GM21528 (cell line): ENCODE data around the gene PTTG1IP.

ENCODE experiments used
- ATAC-seq: cut with Tn5 transposase; IDR thresholded peaks from one replicate; pipeline ENCODE4 v1.9.1; 2021; ENCODE audit warnings: mild to moderate bottlenecking, moderate library complexity; ENCODE audit not compliant: unreplicated experiment, low FRiP score

The PTTG1IP gene

GRCh38 chr21:44849616-44850130 is 23.8 kb downstream of the PTTG1IP start:
- no peak for ATAC-seq

DNA sequence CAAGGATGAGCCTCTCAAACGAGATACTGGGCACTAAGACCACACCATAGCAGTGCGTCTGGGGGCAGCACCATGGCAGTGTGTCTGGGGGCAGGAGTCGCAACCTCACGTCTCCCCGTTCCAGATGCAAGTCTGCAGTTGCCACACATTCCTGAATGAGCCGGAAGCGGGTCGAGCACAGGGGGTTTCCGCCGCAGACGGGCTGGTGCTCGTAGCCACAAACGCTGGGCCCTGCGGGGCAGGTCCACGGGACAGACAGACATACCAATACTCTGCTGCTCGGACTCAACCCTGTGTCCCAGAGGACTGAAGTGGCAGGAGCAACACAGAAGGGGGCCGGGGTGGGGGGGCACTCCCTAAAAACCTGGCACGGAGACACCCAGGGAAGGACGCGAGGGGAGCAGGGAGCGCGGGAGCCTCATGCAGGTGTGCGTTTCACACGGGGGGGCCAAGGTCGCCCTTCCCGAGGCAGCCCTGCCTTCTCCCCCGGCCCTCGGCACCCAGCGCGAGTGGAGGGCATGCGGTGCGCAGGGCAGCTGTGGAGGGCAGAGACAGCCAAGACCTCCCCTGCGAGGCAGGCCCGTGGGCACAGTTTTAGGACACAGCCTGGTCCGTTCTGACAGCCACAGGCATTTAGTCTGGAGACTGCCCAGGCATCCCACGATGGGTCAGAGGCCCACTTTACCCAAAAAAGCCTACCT is 24.5 kb downstream of the PTTG1IP start:
- no peak for ATAC-seq

DNA sequence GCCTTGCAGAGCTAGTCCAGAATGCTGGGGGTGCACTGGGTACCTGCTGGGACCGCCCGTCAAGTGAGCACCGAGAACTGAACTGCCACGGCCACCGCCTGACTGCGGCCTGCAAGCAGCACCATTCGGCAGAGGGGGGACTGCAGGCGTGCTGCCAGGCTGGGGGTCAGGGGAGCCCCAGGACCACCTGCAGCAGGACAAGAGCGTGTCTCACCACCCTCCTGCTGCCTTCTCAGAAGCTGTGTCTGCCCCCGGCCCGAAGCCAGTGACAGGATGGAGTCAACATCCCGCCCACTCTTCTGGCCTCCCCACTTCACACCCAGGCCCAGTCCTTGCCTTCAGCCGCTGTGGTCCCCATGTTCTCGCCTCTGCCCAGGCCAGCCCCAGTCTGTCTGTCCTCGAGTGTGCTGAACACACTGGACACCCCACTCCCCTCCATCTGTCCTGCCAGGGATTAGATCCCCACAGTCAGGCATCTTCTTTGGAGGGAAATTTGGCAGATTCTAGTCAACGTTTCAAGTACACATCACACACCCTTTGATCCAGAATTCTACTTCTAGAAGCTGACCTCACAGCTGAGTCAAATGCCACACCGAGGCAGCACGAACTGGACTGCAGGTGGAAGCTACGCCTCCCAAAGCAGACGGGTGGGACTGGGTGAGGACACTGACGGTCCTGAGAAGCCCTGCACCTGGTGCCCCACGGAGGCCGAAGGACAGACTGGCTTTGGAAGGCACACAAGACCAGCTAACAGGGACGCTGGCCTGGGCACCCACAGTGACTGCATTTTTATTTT is 26.0 kb downstream of the PTTG1IP start:
- no peak for ATAC-seq

DNA sequence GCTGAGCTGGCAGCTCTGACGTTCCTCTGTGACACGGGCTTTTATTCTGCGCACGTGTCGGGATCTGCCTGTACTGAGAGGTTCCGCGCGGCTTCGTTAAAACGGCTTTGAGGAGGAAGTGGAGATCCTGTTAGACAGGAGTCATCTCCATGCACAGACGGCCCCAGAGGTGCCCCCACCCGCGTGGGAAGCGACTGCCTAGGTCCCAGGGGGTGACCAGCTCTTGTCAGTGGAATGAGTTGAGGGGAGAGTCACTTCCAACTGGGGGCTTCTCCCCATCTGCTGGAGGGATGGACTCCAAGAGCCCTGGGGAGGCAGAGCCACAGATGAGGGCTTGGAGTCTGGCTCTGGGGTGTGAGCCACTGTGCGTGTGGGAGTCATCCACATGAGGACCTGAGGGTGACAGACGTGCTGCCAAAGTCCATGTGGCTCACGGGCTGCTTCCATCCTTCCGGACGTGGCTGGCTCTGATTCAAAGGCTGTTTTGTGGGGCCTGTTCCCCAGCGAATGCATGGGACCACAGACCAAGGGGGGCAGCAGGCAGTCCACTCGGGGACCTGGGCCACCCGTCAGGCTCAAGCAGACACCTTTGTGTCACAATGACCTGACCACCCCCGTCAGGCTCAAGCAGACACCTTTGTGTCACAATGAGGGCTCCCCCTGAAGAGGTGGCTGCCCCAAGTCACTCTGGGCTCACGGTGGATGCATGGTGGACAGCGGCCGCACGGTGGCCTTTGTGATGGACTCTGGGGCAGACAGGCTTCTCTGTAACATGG is 26.8 kb downstream of the PTTG1IP start:
- no peak for ATAC-seq

DNA sequence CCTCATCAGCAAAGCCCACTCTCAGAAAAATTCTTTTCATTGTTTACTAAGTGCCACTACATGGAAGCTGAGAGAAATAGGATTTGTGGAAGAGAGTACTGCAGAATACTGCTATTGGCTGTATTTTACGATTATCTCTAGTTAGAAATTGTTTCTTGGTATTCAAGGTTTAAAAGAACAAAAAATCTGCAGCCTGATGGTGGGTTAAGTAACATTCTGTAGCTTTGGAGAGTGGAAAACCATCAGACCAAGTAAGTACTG is 27.3 kb downstream of the PTTG1IP start:
- ATAC-seq: no peak

DNA sequence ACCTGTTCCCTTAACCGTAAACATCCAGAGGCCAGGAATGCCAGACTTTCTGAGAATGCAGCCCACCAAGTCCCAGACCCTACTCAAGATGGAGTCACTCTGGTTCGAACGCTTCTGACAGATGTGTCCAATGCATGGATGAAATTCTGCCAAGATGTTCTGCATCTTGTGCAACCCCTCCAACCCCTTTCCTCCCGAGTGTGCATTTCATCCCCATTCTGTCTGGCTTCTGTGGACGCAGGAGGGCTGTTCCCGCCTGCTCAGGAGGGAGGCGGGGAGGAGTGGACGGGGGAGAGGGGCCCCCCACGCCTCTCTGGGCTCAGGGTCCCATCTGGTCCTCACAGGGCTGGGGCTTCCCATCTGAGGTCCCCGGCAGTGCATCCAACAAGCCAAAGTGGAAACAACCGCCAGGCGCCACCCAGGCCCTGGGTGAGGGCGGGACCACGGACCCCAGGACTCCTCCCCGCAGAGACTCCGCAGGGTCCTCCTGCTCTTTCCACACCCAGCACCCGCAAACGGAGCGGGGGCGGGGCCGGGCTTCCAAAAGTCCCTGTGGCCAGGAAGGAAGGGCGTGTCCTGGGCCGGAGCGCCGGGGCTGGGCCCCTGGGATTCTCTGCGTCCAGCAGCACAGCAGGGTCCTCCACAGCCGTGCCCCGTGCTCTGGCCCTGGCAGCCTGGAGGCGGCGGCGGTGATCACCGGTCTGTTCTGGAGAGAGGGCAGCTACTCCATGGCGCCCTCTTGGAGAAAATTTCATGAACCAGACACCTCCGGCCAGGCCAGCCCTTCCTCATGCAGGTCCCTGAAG is 27.9 kb downstream of the PTTG1IP start:
- no peak for ATAC-seq

GRCh38 chr21:44844256-44844655 is 29.2 kb downstream of the PTTG1IP start:
- ATAC-seq: no peak

DNA sequence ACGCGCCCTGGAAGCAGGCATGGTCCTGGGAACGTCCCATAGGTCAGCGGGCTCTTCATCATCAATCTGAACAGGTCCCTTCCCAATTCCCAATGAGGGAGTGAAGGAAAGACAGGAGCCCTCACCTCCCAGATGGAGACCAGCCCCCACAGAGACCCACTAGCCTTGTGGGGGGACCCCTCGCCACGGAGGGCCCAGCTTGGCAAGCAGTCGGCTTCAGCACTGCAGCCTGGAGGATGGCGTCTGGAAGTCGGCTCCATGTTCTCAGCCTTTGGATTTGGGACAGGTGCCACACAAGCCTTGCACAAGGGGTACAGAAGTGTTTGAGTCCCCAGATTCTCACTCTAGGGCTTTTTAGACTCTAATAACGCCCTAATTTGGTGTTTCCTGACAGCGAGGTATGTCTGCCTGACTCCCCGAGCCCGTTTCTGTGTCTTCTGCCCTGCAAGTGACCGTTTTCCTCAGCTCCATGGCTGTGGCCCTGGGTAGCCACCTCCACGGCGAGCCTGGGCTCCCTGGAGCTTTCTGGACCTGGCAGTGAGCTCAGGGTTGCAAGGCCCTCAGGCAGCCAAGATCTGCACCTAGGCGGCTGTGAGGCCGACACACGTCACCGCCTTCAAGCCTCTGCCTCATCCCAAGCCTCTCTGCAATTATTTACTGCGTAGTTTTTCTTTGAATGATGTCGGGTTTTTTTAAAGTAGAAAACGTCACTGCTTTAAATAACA is 30.6 kb downstream of the PTTG1IP start:
- no peak for ATAC-seq

DNA sequence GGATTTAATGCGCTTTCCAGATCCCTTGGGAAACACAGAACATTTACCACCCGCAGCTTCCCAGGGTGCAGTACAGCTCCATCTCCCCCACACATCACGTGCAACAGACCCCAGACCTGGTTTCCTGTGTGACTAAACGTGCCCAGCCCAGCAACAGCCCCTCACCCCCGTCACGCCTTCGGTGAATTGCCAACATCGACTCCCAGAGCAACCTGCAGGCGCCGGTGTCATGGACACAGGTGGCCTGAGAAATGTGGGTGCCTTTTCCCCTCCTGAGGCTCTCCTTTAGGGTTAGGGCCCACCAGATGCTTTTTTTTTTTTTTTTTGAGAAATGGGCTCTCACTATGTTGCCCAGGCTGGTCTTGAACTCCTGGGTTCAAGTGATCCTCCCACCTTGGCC is 31.4 kb downstream of the PTTG1IP start:
- no peak for ATAC-seq

DNA sequence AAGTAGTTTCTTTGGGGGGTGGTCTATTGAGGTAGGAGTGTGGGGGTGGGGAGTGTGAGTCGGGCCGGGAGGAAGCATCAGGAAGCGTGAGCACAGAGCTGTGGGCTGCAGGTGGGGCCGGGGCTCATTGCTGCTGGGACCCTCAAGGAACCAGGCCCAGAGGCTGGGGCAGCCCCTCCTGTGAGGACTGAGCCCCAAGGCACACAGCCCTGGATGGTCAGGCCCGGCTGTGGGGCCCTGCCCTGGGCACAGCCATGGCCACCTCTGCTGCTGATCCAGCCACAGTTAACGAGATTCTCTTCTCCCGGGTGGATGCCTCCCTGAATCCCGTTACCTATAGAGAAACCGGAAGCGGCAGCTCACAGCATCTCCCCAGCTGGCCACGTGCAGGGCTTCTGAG is 32.7 kb downstream of the PTTG1IP start:
- ATAC-seq: no peak

DNA sequence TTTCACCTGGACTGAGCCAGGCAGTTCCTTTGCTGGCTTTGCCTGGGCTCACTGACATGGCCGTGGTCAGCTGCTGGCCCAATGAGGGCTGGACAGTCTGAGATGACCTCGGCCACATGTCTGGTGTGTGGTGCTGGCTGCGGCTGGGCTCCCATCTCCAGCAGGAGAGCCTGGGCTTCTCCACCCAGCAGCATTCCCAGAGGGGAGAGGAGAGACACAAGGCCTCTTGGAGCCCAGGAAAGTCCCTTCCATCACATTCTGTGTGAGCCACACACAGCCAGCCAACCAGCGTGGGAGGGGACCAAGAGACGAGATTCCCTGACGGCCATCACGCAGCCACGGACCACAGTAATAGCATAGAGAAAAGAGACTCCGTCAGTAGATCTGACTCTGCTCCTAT is 34.5 kb downstream of the PTTG1IP start:
- no peak for ATAC-seq

- no peak for ATAC-seq
Measured at GRCh38 chr21:44838039-44838895, 35.2 kb downstream of the PTTG1IP start.

- ATAC-seq: no peak
Measured at GRCh38 chr21:44837537-44837936, 36.0 kb downstream of the PTTG1IP start.

DNA sequence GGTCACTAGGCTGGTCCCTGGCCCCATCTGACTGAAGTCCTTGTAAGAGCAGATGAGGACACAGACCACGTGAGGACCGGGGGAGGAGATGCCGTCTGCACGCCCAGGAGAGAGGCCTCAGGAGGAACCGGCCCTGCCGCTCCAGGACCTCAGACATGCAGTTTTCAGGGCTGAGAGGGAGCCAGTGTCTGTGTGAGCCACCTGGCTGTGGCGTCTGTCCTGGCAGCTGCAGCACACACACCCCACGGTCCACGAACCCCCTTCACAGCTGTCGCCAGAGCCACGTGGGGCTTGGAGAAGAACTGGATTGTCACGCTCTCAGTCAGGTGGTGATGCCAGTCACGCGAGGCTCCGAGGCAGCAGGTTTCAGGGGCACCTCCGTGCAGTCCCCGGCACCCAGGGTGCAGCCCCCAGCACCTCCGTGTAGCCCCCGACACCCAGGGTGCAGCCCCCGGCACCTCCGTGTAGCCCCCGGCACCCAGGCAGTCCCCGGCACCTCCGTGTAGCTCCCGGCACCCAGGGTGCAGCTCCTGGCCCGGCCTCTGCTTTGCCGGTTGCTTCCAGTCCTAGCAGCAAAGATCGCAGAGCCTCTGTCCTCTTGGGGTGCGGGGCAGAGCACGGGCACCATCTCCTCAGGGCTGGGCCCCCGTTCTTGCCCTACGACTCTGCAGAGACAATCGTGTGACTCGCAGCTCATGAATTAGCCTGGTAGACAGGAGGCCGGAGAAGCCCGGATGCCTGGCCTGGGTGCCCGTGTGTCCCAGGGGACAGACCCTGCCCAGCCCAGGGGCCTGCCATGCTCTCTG is 36.6 kb downstream of the PTTG1IP start:
- ATAC-seq: no peak

- ATAC-seq: no peak
Measured at GRCh38 chr21:44836349-44836665, 37.2 kb downstream of the PTTG1IP start.

DNA sequence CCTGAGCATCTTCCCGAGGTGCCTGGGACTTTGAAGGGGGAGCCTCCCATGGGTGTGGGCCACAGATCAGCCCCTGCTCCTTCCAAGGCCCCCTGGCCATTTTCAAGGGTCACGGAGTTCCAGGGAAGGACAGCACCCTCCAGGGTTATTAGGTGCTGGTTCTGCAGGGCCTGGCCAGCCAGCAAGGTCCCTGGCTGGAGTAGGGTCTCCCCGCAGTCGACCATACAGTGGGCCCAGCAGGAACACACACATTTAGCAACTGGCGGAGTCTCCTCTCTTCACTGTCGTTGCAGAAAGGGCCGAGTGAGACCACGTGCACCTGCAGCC is 37.9 kb downstream of the PTTG1IP start:
- no peak for ATAC-seq

GRCh38 chr21:44834951-44835646 is 38.4 kb downstream of the PTTG1IP start:
- ATAC-seq: no peak
